DND-41 (cell line): ENCODE measurements around the gene HDGFL3.

Source experiments
- CTCF ChIP-seq: IDR thresholded peaks from 2 replicates; pipeline ENCODE4 v1.5.1; 2012; ENCODE audit warnings: borderline replicate concordance, low read length, moderate library complexity, mild to moderate bottlenecking; ENCODE audit not compliant: poor library complexity, severe bottlenecking; ENCODE audit errors: extremely low read depth
- EZH2 ChIP-seq: IDR thresholded peaks from 3 replicates; pipeline ENCODE4 v1.6.1; 2012; ENCODE audit warnings: borderline replicate concordance, low read depth, mild to moderate bottlenecking, moderate library complexity, low read length, inconsistent platforms; ENCODE audit not compliant: severe bottlenecking

DNA sequence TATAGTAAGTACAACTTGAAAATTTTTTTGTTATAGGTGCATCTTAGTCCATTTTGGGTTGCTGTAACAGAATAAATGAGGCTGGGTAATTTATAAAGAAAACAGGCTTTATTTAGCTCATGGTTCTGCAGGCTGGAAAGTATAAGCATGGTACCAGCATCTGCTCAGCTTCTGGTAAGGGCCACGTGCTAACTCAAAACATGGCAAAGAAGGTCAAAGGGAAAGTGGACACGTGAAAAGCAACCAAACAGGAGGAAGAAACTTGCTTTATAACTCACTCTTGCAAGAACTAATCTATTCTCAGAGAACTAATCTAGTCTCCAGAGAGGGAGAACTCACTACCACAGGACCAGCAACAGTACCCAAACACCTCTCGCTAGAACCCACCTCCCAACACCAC lies 9.1 kb downstream of the HDGFL3 start:
- TF ChIP-seq CTCF (no peak), EZH2 (no peak)
